IMR-90 (cell line): Measurements from ENCODE around the gene MTCL1. TPM values are rescaled to one million over a fixed set of nuclear protein-coding genes. Genes with fewer than 3 reads are reported as not detected.
A peak's percentile ranks its signal among the peaks of the same experiment; 100 is the strongest.

ENCODE experiments used
- ATAC-seq: fragments of 200-7000 bp; cut with Tn5 transposase; 2 replicates; pipeline ENCODE4 v1.9.1; 2020; ENCODE audit warnings: low read depth, mild to moderate bottlenecking, moderate library complexity
- BruUV-seq: library from RNA; stranded (reverse); fragments of 400-500 nt; replicated peaks from 2 replicates; lab custom pipeline; 2021; lab: Mats Ljungman, UMichigan
- CTCF ChIA-PET: fragments of 300-600 bp; formaldehyde crosslinking; extraction: SDS; loops from one replicate; lab custom pipeline; 2021; ENCODE audit warnings: antibody characterized with exemption; lab: Yijun Ruan, JAX
- POLR2A ChIA-PET: fragments of 300-600 bp; sonication (Branson Sonifier 250); formaldehyde crosslinking; loops from one replicate; lab custom pipeline; 2022; ENCODE audit warnings: antibody characterized with exemption; ENCODE audit not compliant: unreplicated experiment; lab: Charles Lee
- DNase-seq: peaks from one replicate; pipeline ENCODE4 v3.0.0; 2013
- H2AFZ ChIP-seq: replicated peaks from 2 replicates; pipeline ENCODE3; 2013; ENCODE audit warnings: low read length, mild to moderate bottlenecking; ENCODE audit not compliant: poor library complexity
- H2AK5ac ChIP-seq: 2 replicates; pipeline ENCODE4 v1.6.1; 2013; ENCODE audit warnings: low read depth, low read length, inconsistent platforms
- H2AK9ac ChIP-seq: replicated peaks from 2 replicates; pipeline ENCODE3; 2013; ENCODE audit warnings: mild to moderate bottlenecking, low read depth, low read length, moderate library complexity; ENCODE audit not compliant: poor library complexity
- H2BK120ac ChIP-seq: 2 replicates; pipeline ENCODE4 v1.6.1; 2013; ENCODE audit warnings: low read depth, low read length, inconsistent platforms
- H2BK15ac ChIP-seq: 3 replicates; pipeline ENCODE4 v1.6.1; 2013; ENCODE audit warnings: low read depth, low read length, inconsistent platforms
- H2BK20ac ChIP-seq: 2 replicates; pipeline ENCODE4 v1.6.1; 2013; ENCODE audit warnings: low read depth, mild to moderate bottlenecking, inconsistent platforms, low read length, moderate library complexity
- H2BK5ac ChIP-seq: 2 replicates; pipeline ENCODE4 v1.6.1; 2013; ENCODE audit warnings: mild to moderate bottlenecking, low read depth, low read length, inconsistent platforms; ENCODE audit not compliant: poor library complexity, severe bottlenecking
- H3K14ac ChIP-seq: replicated peaks from 2 replicates; pipeline ENCODE4 v1.6.1; 2013; ENCODE audit warnings: low read depth, low read length, inconsistent platforms
- H3K18ac ChIP-seq: 2 replicates; pipeline ENCODE4 v1.6.1; 2013; ENCODE audit warnings: low read depth, low read length, control low read depth
- H3K23ac ChIP-seq: 2 replicates; pipeline ENCODE4 v1.6.1; 2013; ENCODE audit warnings: low read depth, low read length, inconsistent platforms
- H3K27ac ChIP-seq: 2 replicates; pipeline ENCODE4 v1.5.1; 2013; ENCODE audit warnings: mild to moderate bottlenecking, control low read depth, low read length; ENCODE audit not compliant: insufficient read depth
- H3K27me3 ChIP-seq: 2 replicates; pipeline ENCODE4 v1.6.1; 2013; ENCODE audit warnings: low read length; ENCODE audit not compliant: control insufficient read depth, insufficient read depth
- H3K36me3 ChIP-seq: 2 replicates; pipeline ENCODE4 v1.6.1; 2013; ENCODE audit warnings: low read length, mixed read lengths; ENCODE audit not compliant: control insufficient read depth, insufficient read depth
- H3K4ac ChIP-seq: 2 replicates; pipeline ENCODE4 v1.6.1; 2013; ENCODE audit warnings: low read depth, low read length, inconsistent platforms
- H3K4me1 ChIP-seq: 2 replicates; pipeline ENCODE4 v1.6.1; 2013; ENCODE audit warnings: low read length, mixed read lengths; ENCODE audit not compliant: control insufficient read depth, insufficient read depth
- H3K4me2 ChIP-seq: 2 replicates; pipeline ENCODE4 v1.6.1; 2013; ENCODE audit warnings: low read depth, mild to moderate bottlenecking, control low read depth, low read length, moderate library complexity
- H3K4me3 ChIP-seq: 2 replicates; pipeline ENCODE4 v1.5.1; 2013; ENCODE audit warnings: low read depth, mild to moderate bottlenecking, control low read depth, low read length, moderate library complexity; ENCODE audit not compliant: insufficient read depth
- H3K56ac ChIP-seq: 2 replicates; pipeline ENCODE4 v1.6.1; 2013; ENCODE audit warnings: low read length, inconsistent platforms; ENCODE audit not compliant: insufficient read depth; ENCODE audit errors: extremely low read depth
- H3K79me1 ChIP-seq, 2 experiments: 2 replicates each; pipeline ENCODE4 v1.6.1; 2013; ENCODE audit warnings: low read length in 2 of 2, inconsistent platforms in 1 of 2, low read depth in 1 of 2
- H3K9ac ChIP-seq: 2 replicates; pipeline ENCODE4 v1.6.1; 2013; ENCODE audit warnings: low read depth, low read length, control low read depth
- H3K9me1 ChIP-seq: 2 replicates; pipeline ENCODE4 v1.6.1; 2013; ENCODE audit warnings: low read length, inconsistent platforms; ENCODE audit not compliant: insufficient read depth
- H3K9me3 ChIP-seq: 2 replicates; pipeline ENCODE4 v1.6.1; 2013; ENCODE audit warnings: low read length; ENCODE audit not compliant: control insufficient read depth, insufficient read depth
- H4K20me1 ChIP-seq: 2 replicates; pipeline ENCODE4 v1.6.1; 2013; ENCODE audit warnings: low read length, inconsistent platforms; ENCODE audit not compliant: insufficient read depth
- H4K5ac ChIP-seq: 2 replicates; pipeline ENCODE4 v1.6.1; 2013; ENCODE audit warnings: mild to moderate bottlenecking, low read depth, low read length, control low read depth
- H4K8ac ChIP-seq, 2 experiments: 2 replicates each; pipeline ENCODE4 v1.6.1; 2013; ENCODE audit warnings: low read depth in 2 of 2, low read length in 2 of 2, control low read depth in 1 of 2, inconsistent platforms in 1 of 2
- H4K91ac ChIP-seq: 2 replicates; pipeline ENCODE4 v1.6.1; 2013; ENCODE audit warnings: low read depth, low read length, inconsistent platforms; ENCODE audit not compliant: insufficient read depth
- CEBPB ChIP-seq: IDR thresholded peaks from 2 replicates; pipeline ENCODE4 v1.6.1; 2012; ENCODE audit warnings: low read depth, low read length, improper control_type of control experiment
- CHD1 ChIP-seq: IDR thresholded peaks from 2 replicates; pipeline ENCODE4 v1.6.1; 2012; ENCODE audit warnings: low read depth, low read length, improper control_type of control experiment
- ELK1 ChIP-seq: fragments of 150-350 bp; IDR thresholded peaks from 2 replicates; pipeline ENCODE4 v1.6.1; 2016; ENCODE audit warnings: low read depth, mild to moderate bottlenecking, low read length, moderate library complexity, borderline replicate concordance
- FOS ChIP-seq: fragments of 150-350 bp; IDR thresholded peaks from 2 replicates; pipeline ENCODE4 v1.6.1; 2016; ENCODE audit warnings: low read depth, low read length
- MAFK ChIP-seq: IDR thresholded peaks from 2 replicates; pipeline ENCODE4 v1.6.1; 2012; ENCODE audit warnings: low read depth, low read length, improper control_type of control experiment
- MAZ ChIP-seq: IDR thresholded peaks from 2 replicates; pipeline ENCODE4 v1.6.1; 2012; ENCODE audit warnings: low read depth, mild to moderate bottlenecking, low read length, improper control_type of control experiment, moderate library complexity, borderline replicate concordance
- MXI1 ChIP-seq: IDR thresholded peaks from 2 replicates; pipeline ENCODE4 v1.6.1; 2012; ENCODE audit warnings: low read depth, mild to moderate bottlenecking, low read length, moderate library complexity, borderline replicate concordance
- NFE2L2 ChIP-seq: fragments of 150-350 bp; IDR thresholded peaks from 2 replicates; pipeline ENCODE4 v1.6.1; 2016; ENCODE audit warnings: low read depth, mild to moderate bottlenecking, low read length
- RAD21 ChIP-seq: IDR thresholded peaks from 2 replicates; pipeline ENCODE4 v1.6.1; 2012; ENCODE audit warnings: low read length, improper control_type of control experiment
- RCOR1 ChIP-seq: IDR thresholded peaks from 2 replicates; pipeline ENCODE4 v1.6.1; 2012; ENCODE audit warnings: mild to moderate bottlenecking, low read length, improper control_type of control experiment; ENCODE audit not compliant: insufficient replicate concordance
- RFX5 ChIP-seq: IDR thresholded peaks from 2 replicates; pipeline ENCODE4 v1.8.0; 2012; ENCODE audit warnings: low read depth, mild to moderate bottlenecking, low read length, moderate library complexity
- SMC3 ChIP-seq: fragments of 150-350 bp; IDR thresholded peaks from 2 replicates; pipeline ENCODE4 v1.6.1; 2016; ENCODE audit warnings: low read depth, mild to moderate bottlenecking, antibody characterized with exemption, low read length, moderate library complexity
- USF2 ChIP-seq: fragments of 150-350 bp; IDR thresholded peaks from 2 replicates; pipeline ENCODE4 v1.6.1; 2017; ENCODE audit warnings: mild to moderate bottlenecking, antibody characterized with exemption, low read length, low read depth
- WGBS, 2 experiments: methylation state at CpG; one replicate each; pipeline versions ENCODE4 v1.1.5 to v1.1.7; 2013; ENCODE audit warnings: missing lambda C conversion rate in 2 of 2; ENCODE audit not compliant: insufficient read length in 1 of 2; ENCODE audit errors: extremely low coverage in 2 of 2; 5-methylcytosine and 5-hydroxymethylcytosine counted together
- dilution Hi-C: fragments of 300-500 bp; cut with HindIII; formaldehyde crosslinking; loops from one replicate; pipeline ENCODE4 v1.14.3; 2018; ENCODE audit warnings: low sequenced_read_pairs; ENCODE audit not compliant: unreplicated experiment
- in situ Hi-C: fragments of 300-500 bp; cut with MboI; formaldehyde crosslinking; loops from 3 replicates; pipeline ENCODE4 v1.14.3; 2019; ENCODE audit warnings: low sequenced_read_pairs, inconsistent platforms, mixed read lengths
- intact Hi-C: fragments of 100-400 bp; cut with micrococcal nuclease; formaldehyde crosslinking; loops from 2 replicates; pipeline ENCODE4 v1.10.0; 2022
- polyA plus RNA-seq, 3 experiments: library from polyadenylated mRNA; depleted of rRNA; stranded (reverse); fragments of >200 nt; gene quantifications; 2 replicates each; pipeline ENCODE4 v1.2.3, GENCODE V29; 2012; ENCODE audit warnings: low replicate concordance in 1 of 3
- total RNA-seq: library from RNA; depleted of rRNA; stranded (reverse); fragments of >200 nt; gene quantifications from 2 replicates; pipeline ENCODE4 v1.2.3, GENCODE V29; 2012
- TF ChIP-seq, protein P1 (sequence below): conservative IDR thresholded peaks from 2 replicates; pipeline ENCODE4 v1.5.1; 2012; ENCODE audit warnings: mild to moderate bottlenecking, low read depth, low read length, improper control_type of control experiment

MTCL1 gene
- total and polyA plus RNA-seq, 2 of the 4 experiments (the other 2 are of a cell fraction), result 29.0 to 45.3 TPM

- H3K4me1 ChIP-seq, result peaks cover 32% of the 10 kb centered on the region
- peak overlapping the region; percentile 83 for H3K4ac ChIP-seq
- peak overlapping the region; percentile 43; the same call in 1 of the 3 replicates for H2BK15ac ChIP-seq
- peak overlapping the region; percentile 40 for H4K91ac ChIP-seq
- ChIA-PET CTCF (no interaction called here), POLR2A (no interaction called here)
- H3K14ac ChIP-seq, result no peak overlapping the region
- H3K9ac ChIP-seq, result no peak overlapping the region
- intact Hi-C loops, result loop anchor here (10.0 kb wide), 2 partner anchors 151 to 249 kb away; no protein-coding TSS in a partner anchor
- ATAC-seq (no peak), DNase-seq (no peak)
- peaks cover 46% of the 10 kb centered on the region for H3K36me3 ChIP-seq
- no peak overlapping the region for H3K4me2 ChIP-seq
- H3K27ac ChIP-seq, result peak overlapping the region; percentile 59; the same call in 1 of the 2 replicates
- peak overlapping the region; percentile 39; the same call in 1 of the 2 replicates for H4K5ac ChIP-seq
- H2AK9ac ChIP-seq, result no peak overlapping the region
- no peaks in the 10 kb centered on the region for H3K9me3 ChIP-seq
- H3K23ac ChIP-seq, result peak overlapping the region; percentile 43; the same call in 1 of the 2 replicates
- H3K18ac ChIP-seq, result peak overlapping the region; percentile 9; the same call in 1 of the 2 replicates
- H4K20me1 ChIP-seq, result no peaks in the 10 kb centered on the region
- no peak overlapping the region for H3K56ac ChIP-seq
- no peak overlapping the region for H2AFZ ChIP-seq
- H3K27me3 ChIP-seq, result no peaks in the 10 kb centered on the region
- peak overlapping the region; percentile 71 for H2AK5ac ChIP-seq
- H3K9me1 ChIP-seq, result peaks cover 44% of the 10 kb centered on the region
- in situ Hi-C loops, result no loop called here
- peak overlapping the region; percentile 8 to 50; a peak in 3 of 4 replicates for H4K8ac ChIP-seq
- 0 out of 2 replicates have a peak overlapping the region, but pooled peaks have one; percentile 19 for H2BK120ac ChIP-seq
- BruUV-seq, result no TSS peak
- H2BK5ac ChIP-seq, result peak overlapping the region; percentile 32
- H3K4me3 ChIP-seq, result no peak overlapping the region
- dilution Hi-C loops, result no loop called here
- peak overlapping the region; percentile 46; the same call in 1 of the 2 replicates for H2BK20ac ChIP-seq
- H3K79me1 ChIP-seq, result peaks cover 37 to 78% of the 10 kb centered on the region in 2 experiments
- 100% methylated on average over 1 of the region's 6 CpGs; no CpG with 5 or more reads in 1 of the 2 experiments for WGBS, 2 experiments
- TF ChIP-seq CHD1 (no peak), RFX5 (no peak), MXI1 (no peak), SMC3 (no peak), MAZ (no peak), NFE2L2 (no peak), CEBPB (no peak), RAD21 (no peak), MAFK (no peak), RCOR1 (no peak), FOS (no peak), ELK1 (no peak), USF2 (no peak)
- TF ChIP-seq, protein P1, sequence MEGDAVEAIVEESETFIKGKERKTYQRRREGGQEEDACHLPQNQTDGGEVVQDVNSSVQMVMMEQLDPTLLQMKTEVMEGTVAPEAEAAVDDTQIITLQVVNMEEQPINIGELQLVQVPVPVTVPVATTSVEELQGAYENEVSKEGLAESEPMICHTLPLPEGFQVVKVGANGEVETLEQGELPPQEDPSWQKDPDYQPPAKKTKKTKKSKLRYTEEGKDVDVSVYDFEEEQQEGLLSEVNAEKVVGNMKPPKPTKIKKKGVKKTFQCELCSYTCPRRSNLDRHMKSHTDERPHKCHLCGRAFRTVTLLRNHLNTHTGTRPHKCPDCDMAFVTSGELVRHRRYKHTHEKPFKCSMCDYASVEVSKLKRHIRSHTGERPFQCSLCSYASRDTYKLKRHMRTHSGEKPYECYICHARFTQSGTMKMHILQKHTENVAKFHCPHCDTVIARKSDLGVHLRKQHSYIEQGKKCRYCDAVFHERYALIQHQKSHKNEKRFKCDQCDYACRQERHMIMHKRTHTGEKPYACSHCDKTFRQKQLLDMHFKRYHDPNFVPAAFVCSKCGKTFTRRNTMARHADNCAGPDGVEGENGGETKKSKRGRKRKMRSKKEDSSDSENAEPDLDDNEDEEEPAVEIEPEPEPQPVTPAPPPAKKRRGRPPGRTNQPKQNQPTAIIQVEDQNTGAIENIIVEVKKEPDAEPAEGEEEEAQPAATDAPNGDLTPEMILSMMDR, result no peak
Observed at GRCh38 chr18:8806100-8806797, 100.9 kb downstream of the MTCL1 start.
